Epithelial cell of esophagus (primary cell): Measurements from ENCODE around the gene GSTM1.
"Not testable (repeated sequence)": the region's sequence is repeated elsewhere in the genome, so short reads cannot be mapped to it uniquely, and the experiment has no call there.

Source experiments
- DNase-seq: peaks from one replicate; pipeline ENCODE4 v3.0.0; 2010; ENCODE audit warnings: low read depth
- H3K4me3 ChIP-seq: 2 replicates; pipeline ENCODE4 v1.5.1; 2011; ENCODE audit warnings: mild to moderate bottlenecking, low read length, control low read depth
- TF ChIP-seq, protein P1 (sequence below): IDR thresholded peaks from 2 replicates; pipeline ENCODE4 v1.5.1; 2011; ENCODE audit warnings: low read depth, mild to moderate bottlenecking, low read length, control low read depth, inconsistent platforms; ENCODE audit not compliant: insufficient read depth; ENCODE audit errors: missing control alignments

GSTM1 gene

DNA sequence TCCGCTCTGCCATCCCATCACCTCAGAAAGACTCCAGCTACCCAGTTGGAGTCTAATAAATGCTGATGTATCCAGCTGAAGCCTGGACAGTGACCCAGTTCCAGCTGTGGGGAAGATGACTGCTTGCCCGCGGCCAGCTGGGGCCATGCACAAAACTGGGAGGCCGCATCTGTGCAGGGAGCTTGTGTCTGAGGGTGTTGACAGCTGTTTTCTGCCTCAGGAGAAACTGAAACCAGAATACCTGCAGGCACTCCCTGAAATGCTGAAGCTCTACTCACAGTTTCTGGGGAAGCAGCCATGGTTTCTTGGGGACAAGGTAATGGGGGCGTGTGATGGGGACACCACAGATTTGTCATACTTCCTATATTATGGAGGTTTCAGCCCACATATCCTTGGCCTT is 16.6 kb upstream of the GSTM1 start:
- no peak for DNase-seq
- H3K4me3 ChIP-seq: no peak overlapping the region
- TF ChIP-seq, protein P1, sequence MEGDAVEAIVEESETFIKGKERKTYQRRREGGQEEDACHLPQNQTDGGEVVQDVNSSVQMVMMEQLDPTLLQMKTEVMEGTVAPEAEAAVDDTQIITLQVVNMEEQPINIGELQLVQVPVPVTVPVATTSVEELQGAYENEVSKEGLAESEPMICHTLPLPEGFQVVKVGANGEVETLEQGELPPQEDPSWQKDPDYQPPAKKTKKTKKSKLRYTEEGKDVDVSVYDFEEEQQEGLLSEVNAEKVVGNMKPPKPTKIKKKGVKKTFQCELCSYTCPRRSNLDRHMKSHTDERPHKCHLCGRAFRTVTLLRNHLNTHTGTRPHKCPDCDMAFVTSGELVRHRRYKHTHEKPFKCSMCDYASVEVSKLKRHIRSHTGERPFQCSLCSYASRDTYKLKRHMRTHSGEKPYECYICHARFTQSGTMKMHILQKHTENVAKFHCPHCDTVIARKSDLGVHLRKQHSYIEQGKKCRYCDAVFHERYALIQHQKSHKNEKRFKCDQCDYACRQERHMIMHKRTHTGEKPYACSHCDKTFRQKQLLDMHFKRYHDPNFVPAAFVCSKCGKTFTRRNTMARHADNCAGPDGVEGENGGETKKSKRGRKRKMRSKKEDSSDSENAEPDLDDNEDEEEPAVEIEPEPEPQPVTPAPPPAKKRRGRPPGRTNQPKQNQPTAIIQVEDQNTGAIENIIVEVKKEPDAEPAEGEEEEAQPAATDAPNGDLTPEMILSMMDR: no peak

DNA sequence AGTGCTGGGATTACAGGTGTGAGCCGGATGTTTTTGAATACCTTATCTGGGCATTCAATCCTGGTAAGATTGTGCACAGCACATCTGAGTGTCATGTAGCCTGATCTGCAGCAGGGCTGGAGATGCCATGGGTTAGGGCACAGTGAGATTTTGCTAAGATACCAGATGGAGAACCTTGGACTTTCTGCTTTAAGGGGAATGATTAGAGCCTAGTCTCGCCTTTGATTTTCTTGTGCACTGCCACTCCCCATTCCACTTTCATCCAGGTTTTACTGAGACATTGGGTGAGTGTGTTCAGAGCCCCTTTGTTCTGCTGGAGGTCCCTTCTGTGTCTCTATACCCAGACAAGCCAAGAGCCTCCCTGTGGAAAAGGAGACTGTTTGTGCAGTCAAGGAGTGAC is 13.8 kb upstream of the GSTM1 start:
- H3K4me3 ChIP-seq, DNase-seq: not testable (repeated sequence)

DNA sequence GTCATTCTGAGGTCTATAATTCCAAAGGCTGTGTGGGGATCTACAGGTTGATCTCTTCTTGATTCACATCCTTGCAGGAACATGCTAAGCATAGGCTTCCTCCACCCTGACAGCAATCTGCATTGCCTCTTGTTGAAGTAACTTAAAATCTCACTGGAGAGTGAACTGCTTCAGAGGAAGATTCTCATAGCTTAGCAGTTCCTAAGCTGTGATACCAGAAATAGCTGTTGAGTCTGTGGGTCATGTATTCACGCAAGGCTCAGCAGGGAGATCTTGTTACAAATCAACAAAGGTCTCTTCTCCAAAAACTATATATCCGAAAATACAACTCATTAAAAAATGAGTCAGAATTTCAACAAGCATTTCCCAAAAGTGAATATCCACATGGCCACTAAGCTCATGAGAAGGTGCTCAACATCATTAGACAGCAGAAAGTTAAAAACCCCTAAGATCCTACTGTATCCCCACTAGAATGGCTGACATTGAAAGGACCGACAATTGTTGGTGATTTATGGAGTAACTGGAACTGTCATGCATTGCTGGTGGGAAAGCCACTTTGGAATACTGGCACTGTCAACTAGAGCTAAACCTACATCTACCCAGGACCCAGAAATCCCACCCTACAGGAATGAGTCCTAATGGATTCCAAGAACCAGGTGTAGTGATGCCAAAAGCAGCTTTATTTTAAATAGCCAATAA is 10.8 kb upstream of the GSTM1 start:
- DNase-seq: not testable (repeated sequence)

DNA sequence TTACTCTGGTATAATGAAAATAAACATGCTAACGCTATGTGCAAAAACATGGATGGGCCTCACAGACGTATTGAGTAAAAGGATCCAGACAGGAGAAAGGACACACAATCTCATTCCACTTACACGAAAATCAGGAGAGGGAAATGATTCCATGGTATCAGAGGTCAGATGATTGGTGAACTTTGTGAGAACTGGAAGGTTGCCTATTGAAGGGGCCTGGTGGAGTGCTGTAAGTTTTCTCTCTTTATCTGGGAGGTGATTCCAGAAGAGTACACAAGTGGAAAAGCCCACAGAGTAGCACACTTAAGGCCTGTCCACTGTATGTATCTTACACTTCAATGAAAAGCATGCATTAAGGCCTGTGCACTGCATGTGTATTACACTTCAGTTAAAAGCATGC is 10.2 kb upstream of the GSTM1 start:
- no peak for DNase-seq
- no peak overlapping the region for H3K4me3 ChIP-seq
- TF ChIP-seq, protein P1: no peak

More for the DNA sequence above, 10.8 kb upstream of the GSTM1 start:
- H3K4me3 ChIP-seq: not testable (repeated sequence)

DNA sequence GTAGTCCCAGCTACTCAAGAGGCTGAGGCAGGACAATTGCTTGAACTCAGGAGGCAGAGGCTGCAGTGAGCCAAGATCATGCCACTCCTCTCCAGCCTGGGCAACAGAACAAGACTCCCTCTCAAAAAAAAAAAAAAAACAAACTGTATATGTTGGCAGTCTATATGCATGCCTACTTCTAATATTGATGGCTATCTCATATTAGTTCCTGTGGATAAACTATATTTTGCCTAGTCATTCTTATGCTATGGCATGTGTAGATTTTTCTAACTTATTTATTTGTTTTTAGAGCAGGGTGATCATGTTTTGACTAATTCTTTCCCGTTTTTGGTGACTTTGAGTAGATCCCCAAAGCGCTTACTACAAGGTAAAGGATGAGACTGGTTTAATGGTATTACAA is 9.0 kb upstream of the GSTM1 start:
- DNase-seq, H3K4me3 ChIP-seq: not testable (repeated sequence)

DNA sequence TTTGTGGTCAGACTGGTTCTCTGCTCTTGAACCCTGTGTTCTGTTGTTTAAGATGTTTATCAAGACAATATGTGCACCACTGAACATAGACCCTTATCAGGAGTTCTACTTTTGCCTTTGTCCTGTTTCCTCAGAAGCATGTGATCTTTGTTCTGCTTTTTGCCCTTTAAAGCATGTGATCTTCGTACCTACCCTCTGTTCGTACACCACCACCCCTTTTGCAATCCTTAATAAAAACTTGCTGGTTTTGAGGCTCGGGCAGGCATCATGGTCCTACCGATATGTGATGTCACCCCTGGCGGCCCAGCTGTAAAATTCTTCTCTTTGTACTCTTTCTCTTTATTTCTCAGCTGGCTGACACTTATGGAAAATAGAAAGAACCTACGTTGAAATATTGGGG is 2.8 kb upstream of the GSTM1 start:
- not testable (repeated sequence) for DNase-seq, H3K4me3 ChIP-seq

DNA sequence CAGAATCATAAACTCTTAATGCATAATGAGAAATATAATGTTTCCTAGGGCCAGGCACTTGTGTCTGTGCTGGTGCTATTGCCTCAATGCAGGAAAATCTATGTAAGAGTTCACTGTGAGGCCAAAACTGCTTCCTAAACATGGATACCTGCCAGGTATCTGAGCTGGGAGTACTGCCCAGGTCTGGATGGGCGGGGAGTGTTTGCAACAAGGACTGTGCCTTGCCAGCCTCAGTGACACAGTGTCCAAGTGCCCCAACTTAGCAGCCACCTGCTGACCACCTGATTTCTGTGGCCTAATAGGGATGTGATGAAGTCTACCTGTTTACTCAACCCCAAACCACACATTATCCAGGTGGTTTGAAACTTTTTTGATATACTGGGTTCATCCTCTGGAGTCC is 2.2 kb upstream of the GSTM1 start:
- not testable (repeated sequence) for H3K4me3 ChIP-seq, DNase-seq

DNA sequence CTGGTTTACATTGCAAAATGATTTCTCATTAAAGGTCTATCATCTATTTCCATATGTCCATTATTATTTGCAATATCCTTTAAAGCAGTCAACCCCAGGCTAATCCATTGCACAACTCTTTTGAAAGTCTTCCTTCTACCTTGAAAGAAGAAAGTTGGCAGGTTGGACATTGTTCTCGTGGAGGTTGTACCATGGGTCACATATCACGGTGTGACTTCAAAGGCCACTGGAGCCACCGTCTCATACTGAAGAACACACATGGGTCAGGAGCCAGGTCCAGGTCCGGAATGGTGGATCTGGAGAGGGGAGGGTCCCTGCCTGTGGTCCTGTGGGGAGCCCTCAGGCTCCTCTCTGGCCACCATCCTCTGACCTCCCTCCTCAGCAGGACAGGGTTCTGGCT is 1.7 kb upstream of the GSTM1 start:
- not testable (repeated sequence) for DNase-seq, H3K4me3 ChIP-seq

DNA sequence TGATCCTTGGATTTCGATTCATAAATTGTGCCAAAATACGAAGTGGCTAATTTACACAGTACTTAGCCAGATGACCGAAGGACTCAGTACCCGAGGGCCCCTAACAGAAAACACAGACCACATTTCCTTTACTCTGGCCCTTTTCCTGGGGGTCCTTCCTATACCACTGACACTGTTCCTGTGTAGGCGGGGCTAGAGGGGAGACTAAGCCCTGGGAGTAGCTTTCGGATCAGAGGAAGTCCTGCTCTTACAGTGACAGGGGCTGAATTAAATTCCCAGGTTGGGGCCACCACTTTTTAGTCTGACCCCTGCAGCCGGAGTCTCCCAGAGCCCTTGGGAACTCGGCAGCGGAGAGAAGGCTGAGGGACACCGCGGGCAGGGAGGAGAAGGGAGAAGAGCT is 508 bp upstream of the GSTM1 start:
- H3K4me3 ChIP-seq, DNase-seq: not testable (repeated sequence)

DNA sequence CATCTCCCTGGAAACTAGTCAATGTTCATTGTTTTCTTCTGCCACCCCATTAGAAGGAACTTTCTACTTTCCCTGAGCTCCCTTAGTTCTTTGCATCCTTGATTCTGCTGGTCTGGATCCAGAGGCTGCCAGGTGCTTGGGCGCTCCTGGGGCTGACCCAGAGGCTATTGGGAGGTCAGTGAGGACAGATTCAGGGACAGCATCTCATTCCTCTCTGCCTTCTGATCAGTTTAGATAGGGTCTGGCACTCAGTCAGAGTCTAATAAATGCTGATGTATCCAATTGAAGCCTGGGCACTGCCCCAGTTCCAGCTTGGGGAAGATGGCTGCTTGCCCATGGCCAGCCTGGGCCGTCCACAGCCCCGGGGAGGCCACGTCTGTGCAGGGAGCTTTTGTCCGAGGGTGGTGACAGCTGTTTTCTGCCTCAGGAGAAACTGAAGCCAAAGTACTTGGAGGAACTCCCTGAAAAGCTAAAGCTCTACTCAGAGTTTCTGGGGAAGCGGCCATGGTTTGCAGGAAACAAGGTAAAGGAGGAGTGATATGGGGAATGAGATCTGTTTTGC is 2.3 kb downstream of the GSTM1 start:
- no peak overlapping the region for H3K4me3 ChIP-seq
- TF ChIP-seq, protein P1: no peak
- no peak for DNase-seq

DNA sequence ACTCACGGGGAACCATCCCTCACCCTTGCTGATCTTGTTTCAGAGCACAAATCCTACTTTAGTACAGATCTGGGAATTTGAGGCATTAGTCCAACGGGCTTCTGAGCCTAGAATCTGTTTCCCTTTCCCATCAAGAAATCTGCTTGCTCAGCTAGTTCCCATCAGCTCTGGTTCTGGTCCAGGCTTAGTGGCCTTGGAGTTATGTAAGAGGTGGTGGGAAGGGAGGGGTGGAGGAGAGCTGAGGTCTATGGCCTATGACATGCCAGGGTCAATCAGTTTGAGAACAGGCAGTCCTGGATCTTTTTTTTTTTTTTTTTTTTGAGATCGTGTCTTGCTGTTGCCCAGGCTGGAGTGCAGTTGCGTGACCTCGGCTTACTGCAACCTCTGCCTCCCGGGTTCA is 4.1 kb downstream of the GSTM1 start:
- DNase-seq: no peak
- TF ChIP-seq, protein P1: no peak
- no peak overlapping the region for H3K4me3 ChIP-seq

DNA sequence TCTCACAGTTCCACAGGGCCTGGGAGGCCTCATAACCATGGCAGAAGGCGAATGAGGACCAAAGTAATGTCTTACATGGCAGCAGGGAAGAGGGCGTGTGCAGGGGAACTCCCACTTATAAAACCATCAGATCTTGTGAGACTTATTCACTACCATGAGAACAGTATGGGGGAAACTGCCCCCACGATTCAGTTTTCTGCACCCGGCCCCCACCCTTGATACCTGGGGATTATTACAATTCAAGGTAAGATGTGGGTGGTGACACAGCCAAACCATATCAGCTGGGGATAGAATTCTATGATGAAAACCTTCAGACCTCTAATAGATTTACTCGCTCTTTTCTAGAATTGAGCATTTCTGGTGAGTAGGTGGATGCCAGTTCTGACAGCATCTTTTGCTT is 6.8 kb downstream of the GSTM1 start:
- DNase-seq, H3K4me3 ChIP-seq: not testable (repeated sequence)

DNA sequence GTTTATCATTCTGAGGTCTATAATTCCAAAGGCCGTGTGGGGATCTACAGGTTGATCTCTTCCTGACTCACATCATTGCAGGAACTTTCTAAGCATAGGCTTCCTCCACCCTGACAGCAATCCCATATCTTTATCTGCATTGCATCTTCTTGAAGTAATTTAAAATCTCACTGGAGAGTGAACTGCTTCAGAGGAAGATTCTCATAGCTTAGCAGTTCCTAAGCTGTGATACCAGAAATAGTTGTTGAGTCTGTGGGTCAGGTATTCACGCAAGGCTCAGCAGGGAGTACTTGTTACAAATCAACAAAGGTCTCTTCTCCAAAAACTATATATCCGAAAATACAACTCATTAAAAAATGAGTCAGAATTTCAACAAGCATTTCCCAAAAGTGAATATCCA is 7.5 kb downstream of the GSTM1 start:
- H3K4me3 ChIP-seq, DNase-seq: not testable (repeated sequence)
